Activated CD4-positive, alpha-beta T cell treated with anti-CD3 and anti-CD28 coated beads, Interleukin-2, amount 10 ng/mL, durations not matched to agents 24 days and 14 days (primary cell): ENCODE data around the gene TSHZ3. TPM values are rescaled to one million over a fixed set of nuclear protein-coding genes. Genes with fewer than 3 reads are reported as not detected.

Source experiments
- DNase-seq: peaks from one replicate; pipeline ENCODE4 v3.0.0; 2022
- H3K27ac Mint-ChIP-seq: one replicate; pipeline ENCODE4 v1.8.0; 2022; ENCODE audit warnings: mild to moderate bottlenecking, mixed read lengths
- H3K27me3 Mint-ChIP-seq: one replicate; pipeline ENCODE4 v1.8.0; 2022; ENCODE audit warnings: mixed read lengths
- H3K36me3 Mint-ChIP-seq: one replicate; pipeline ENCODE4 v1.8.0; 2022; ENCODE audit warnings: low read depth, mild to moderate bottlenecking, mixed read lengths
- H3K4me1 Mint-ChIP-seq: one replicate; pipeline ENCODE4 v1.8.0; 2021; ENCODE audit warnings: mixed read lengths
- H3K4me3 Mint-ChIP-seq: one replicate; pipeline ENCODE4 v1.8.0; 2022; ENCODE audit warnings: mild to moderate bottlenecking, moderate library complexity, mixed read lengths
- H3K9me3 Mint-ChIP-seq: one replicate; pipeline ENCODE4 v1.8.0; 2021; ENCODE audit warnings: mixed read lengths
- intact Hi-C: fragments of 100-400 bp; cut with micrococcal nuclease; formaldehyde crosslinking; loops from one replicate; pipeline ENCODE4 v1.15.1; 2023
- total RNA-seq: library from RNA; stranded (reverse); gene quantifications from 2 replicates; pipeline ENCODE4 v1.2.3, GENCODE V29; 2022

The TSHZ3 gene
- total RNA-seq, 1 donor from 2014 or later, result 1.6 TPM

- H3K27me3 Mint-ChIP-seq, result peaks cover 5% of the 10 kb centered on the region
- no peak for DNase-seq
- no peak overlapping the region for H3K4me3 Mint-ChIP-seq
- intact Hi-C loops, result no loop called here
- H3K9me3 Mint-ChIP-seq, result no peaks in the 10 kb centered on the region
- H3K36me3 Mint-ChIP-seq, result no peaks in the 10 kb centered on the region
- H3K27ac Mint-ChIP-seq, result no peak overlapping the region
- H3K4me1 Mint-ChIP-seq, result no peaks in the 10 kb centered on the region
These were observed 29.8 kb downstream of the TSHZ3 start for GRCh38 chr19:31319465-31319864.

- no peaks in the 10 kb centered on the region for H3K4me1 Mint-ChIP-seq
- peaks cover 5% of the 10 kb centered on the region for H3K27me3 Mint-ChIP-seq
- no peaks in the 10 kb centered on the region for H3K36me3 Mint-ChIP-seq
- H3K27ac Mint-ChIP-seq, result no peak overlapping the region
- no peak overlapping the region for H3K4me3 Mint-ChIP-seq
- intact Hi-C loops, result no loop called here
- no peak for DNase-seq
- H3K9me3 Mint-ChIP-seq, result no peaks in the 10 kb centered on the region
These were observed 30.3 kb downstream of the TSHZ3 start for GRCh38 chr19:31318790-31319425.

GRCh38 chr19:31317570-31317969 lies 31.7 kb downstream of the TSHZ3 start:
- H3K4me1 Mint-ChIP-seq, result no peaks in the 10 kb centered on the region
- no peaks in the 10 kb centered on the region for H3K9me3 Mint-ChIP-seq
- no peak overlapping the region for H3K27ac Mint-ChIP-seq
- H3K4me3 Mint-ChIP-seq, result no peak overlapping the region
- DNase-seq, result no peak
- intact Hi-C loops, result no loop called here
- peaks cover 5% of the 10 kb centered on the region for H3K27me3 Mint-ChIP-seq
- H3K36me3 Mint-ChIP-seq, result no peaks in the 10 kb centered on the region

- Mint-ChIP-seq H3K27ac (no peak overlapping the region), H3K36me3 (no peaks in the 10 kb centered on the region), H3K4me3 (no peak overlapping the region), H3K9me3 (no peaks in the 10 kb centered on the region), H3K27me3 (peaks cover 5% of the 10 kb centered on the region), H3K4me1 (no peaks in the 10 kb centered on the region)
- DNase-seq, result no peak
- intact Hi-C loops, result no loop called here
These were observed 32.1 kb downstream of the TSHZ3 start for GRCh38 chr19:31317093-31317492.

GRCh38 chr19:31316201-31316951 lies 32.9 kb downstream of the TSHZ3 start:
- intact Hi-C loops, result no loop called here
- DNase-seq, result no peak
- Mint-ChIP-seq H3K27ac (no peak overlapping the region), H3K4me3 (no peak overlapping the region), H3K27me3 (peaks cover 5% of the 10 kb centered on the region), H3K9me3 (no peaks in the 10 kb centered on the region), H3K36me3 (no peaks in the 10 kb centered on the region), H3K4me1 (peaks cover 3% of the 10 kb centered on the region)

GRCh38 chr19:31315652-31316051 lies 33.6 kb downstream of the TSHZ3 start:
- Mint-ChIP-seq H3K9me3 (no peaks in the 10 kb centered on the region), H3K4me1 (peaks cover 3% of the 10 kb centered on the region)
- intact Hi-C loops, result no loop called here

GRCh38 chr19:31314849-31315629 lies 34.2 kb downstream of the TSHZ3 start:
- H3K4me3 Mint-ChIP-seq, result no peak overlapping the region
- H3K36me3 Mint-ChIP-seq, result no peaks in the 10 kb centered on the region
- H3K27ac Mint-ChIP-seq, result no peak overlapping the region
- DNase-seq, result no peak
- H3K4me1 Mint-ChIP-seq, result peaks cover 3% of the 10 kb centered on the region
- H3K27me3 Mint-ChIP-seq, result peaks cover 3% of the 10 kb centered on the region
- intact Hi-C loops, result no loop called here
- no peaks in the 10 kb centered on the region for H3K9me3 Mint-ChIP-seq

More at GRCh38 chr19:31315652-31316051, 33.6 kb downstream of the TSHZ3 start:
- no peak for DNase-seq
- Mint-ChIP-seq H3K36me3 (no peaks in the 10 kb centered on the region), H3K27me3 (peaks cover 3% of the 10 kb centered on the region), H3K27ac (no peak overlapping the region), H3K4me3 (no peak overlapping the region)

- intact Hi-C loops, result no loop called here
- no peak for DNase-seq
- no peaks in the 10 kb centered on the region for H3K36me3 Mint-ChIP-seq
- H3K27me3 Mint-ChIP-seq, result peaks cover 3% of the 10 kb centered on the region
- H3K27ac Mint-ChIP-seq, result no peak overlapping the region
- H3K4me3 Mint-ChIP-seq, result no peak overlapping the region
- no peaks in the 10 kb centered on the region for H3K9me3 Mint-ChIP-seq
- peaks cover 3% of the 10 kb centered on the region for H3K4me1 Mint-ChIP-seq
These were observed 35.1 kb downstream of the TSHZ3 start for GRCh38 chr19:31314156-31314555.

- no peak for DNase-seq
- no peaks in the 10 kb centered on the region for H3K9me3 Mint-ChIP-seq
- no peaks in the 10 kb centered on the region for H3K36me3 Mint-ChIP-seq
- peaks cover 3% of the 10 kb centered on the region for H3K4me1 Mint-ChIP-seq
- no peak overlapping the region for H3K27ac Mint-ChIP-seq
- peaks cover 3% of the 10 kb centered on the region for H3K27me3 Mint-ChIP-seq
- intact Hi-C loops, result no loop called here
- H3K4me3 Mint-ChIP-seq, result no peak overlapping the region
These were observed 35.8 kb downstream of the TSHZ3 start for GRCh38 chr19:31313291-31314030.

- Mint-ChIP-seq H3K4me3 (no peak overlapping the region), H3K27ac (no peak overlapping the region), H3K4me1 (peaks cover 3% of the 10 kb centered on the region), H3K9me3 (no peaks in the 10 kb centered on the region), H3K36me3 (no peaks in the 10 kb centered on the region), H3K27me3 (peaks cover 3% of the 10 kb centered on the region)
- intact Hi-C loops, result loop anchor here (1.0 kb wide), 1 partner anchor 98 kb away; no protein-coding TSS in a partner anchor
- no peak for DNase-seq
These were observed 36.5 kb downstream of the TSHZ3 start for GRCh38 chr19:31312677-31313244.

- DNase-seq, result no peak
- intact Hi-C loops, result loop anchor here (1.0 kb wide), 1 partner anchor 98 kb away; no protein-coding TSS in a partner anchor
These were observed 37.1 kb downstream of the TSHZ3 start for GRCh38 chr19:31312009-31312676.

GRCh38 chr19:31310432-31311133 lies 38.7 kb downstream of the TSHZ3 start:
- no peak for DNase-seq
- H3K4me1 Mint-ChIP-seq, result peaks cover 3% of the 10 kb centered on the region

More at GRCh38 chr19:31312009-31312676, 37.1 kb downstream of the TSHZ3 start:
- Mint-ChIP-seq H3K27me3 (peaks cover 3% of the 10 kb centered on the region), H3K27ac (peak overlapping the region; percentile 55), H3K4me1 (peaks cover 3% of the 10 kb centered on the region), H3K36me3 (no peaks in the 10 kb centered on the region), H3K9me3 (no peaks in the 10 kb centered on the region), H3K4me3 (no peak overlapping the region)

More at GRCh38 chr19:31310432-31311133, 38.7 kb downstream of the TSHZ3 start:
- H3K27me3 Mint-ChIP-seq, result peaks cover 2% of the 10 kb centered on the region
- no peaks in the 10 kb centered on the region for H3K36me3 Mint-ChIP-seq
- intact Hi-C loops, result no loop called here
- H3K9me3 Mint-ChIP-seq, result no peaks in the 10 kb centered on the region
- no peak overlapping the region for H3K27ac Mint-ChIP-seq
- H3K4me3 Mint-ChIP-seq, result no peak overlapping the region
